ENCODE results near the gene SYVN1.

DNA sequence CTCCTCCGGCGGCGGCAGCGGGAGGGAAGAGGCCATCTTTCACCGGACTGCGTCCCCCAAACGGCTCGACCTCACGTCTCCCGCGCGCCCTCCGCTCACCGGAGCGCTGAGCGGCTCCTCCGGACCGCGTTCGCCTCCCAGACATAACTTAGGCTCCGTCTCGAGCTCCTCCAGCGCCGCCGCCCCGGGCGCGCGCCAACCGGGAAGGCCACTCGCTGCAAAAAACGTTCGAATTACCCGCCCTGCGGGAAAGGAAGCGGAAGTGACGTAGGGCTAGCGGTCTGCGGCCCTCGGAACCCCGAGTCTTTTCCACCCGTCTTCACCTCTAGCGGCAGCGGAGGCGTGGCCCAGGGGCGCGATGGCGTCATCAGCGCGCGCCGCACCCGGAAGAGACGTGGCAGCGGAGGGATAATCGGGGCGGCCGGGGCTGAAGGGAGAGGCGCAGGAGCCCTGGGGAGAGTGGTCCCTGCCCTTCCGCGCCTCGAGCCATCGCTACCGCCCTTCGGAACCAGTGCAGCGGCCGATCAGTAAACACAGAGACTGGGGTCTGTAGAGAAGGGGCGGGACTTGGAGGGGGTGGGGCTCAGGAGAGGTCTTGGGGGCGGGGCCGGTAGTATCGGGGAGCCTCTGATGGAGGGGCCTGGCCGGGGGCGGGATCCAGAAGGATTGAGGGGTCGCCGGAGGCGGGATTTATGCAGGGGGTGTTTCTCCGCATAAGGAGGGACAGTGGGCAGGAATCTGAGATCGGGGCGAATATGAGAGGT lies 50.3 kb downstream of the SYVN1 start, which contains the start of the genes CDCA5 and ZFPL1:
- TF ChIP-seq, protein P1, sequence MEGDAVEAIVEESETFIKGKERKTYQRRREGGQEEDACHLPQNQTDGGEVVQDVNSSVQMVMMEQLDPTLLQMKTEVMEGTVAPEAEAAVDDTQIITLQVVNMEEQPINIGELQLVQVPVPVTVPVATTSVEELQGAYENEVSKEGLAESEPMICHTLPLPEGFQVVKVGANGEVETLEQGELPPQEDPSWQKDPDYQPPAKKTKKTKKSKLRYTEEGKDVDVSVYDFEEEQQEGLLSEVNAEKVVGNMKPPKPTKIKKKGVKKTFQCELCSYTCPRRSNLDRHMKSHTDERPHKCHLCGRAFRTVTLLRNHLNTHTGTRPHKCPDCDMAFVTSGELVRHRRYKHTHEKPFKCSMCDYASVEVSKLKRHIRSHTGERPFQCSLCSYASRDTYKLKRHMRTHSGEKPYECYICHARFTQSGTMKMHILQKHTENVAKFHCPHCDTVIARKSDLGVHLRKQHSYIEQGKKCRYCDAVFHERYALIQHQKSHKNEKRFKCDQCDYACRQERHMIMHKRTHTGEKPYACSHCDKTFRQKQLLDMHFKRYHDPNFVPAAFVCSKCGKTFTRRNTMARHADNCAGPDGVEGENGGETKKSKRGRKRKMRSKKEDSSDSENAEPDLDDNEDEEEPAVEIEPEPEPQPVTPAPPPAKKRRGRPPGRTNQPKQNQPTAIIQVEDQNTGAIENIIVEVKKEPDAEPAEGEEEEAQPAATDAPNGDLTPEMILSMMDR (IDR thresholded peaks at IDR 0.05; ENCODE audit: low read length), result no peak
- TF ChIP-seq EZH2 (IDR thresholded peaks at IDR 0.05; ENCODE audit: borderline replicate concordance, low read length), result no peak

Measured in OCI-LY1 (cell line).